Liver (tissue), 3 donors: ENCODE measurements around the gene SLC1A3.

Experiments
- CTCF ChIP-seq: fragments of 150-350 bp; IDR thresholded peaks from 2 replicates; pipeline ENCODE4 v1.5.1; 2017; ENCODE audit warnings: improper control_type of control experiment, low read depth, low read length; ENCODE audit not compliant: missing input control
- GABPA ChIP-seq, 2 donors: IDR thresholded peaks in 1 of 2; conservative IDR thresholded peaks in 1 of 2; 2 replicates each; pipeline ENCODE4 v1.6.1; 2016; ENCODE audit warnings: antibody characterized with exemption in 2 of 2, mild to moderate bottlenecking in 1 of 2, moderate library complexity in 1 of 2
- HNF4G ChIP-seq: IDR thresholded peaks from 2 replicates; pipeline ENCODE4 v1.6.1; 2016; ENCODE audit warnings: antibody characterized with exemption
- JUND ChIP-seq, 2 donors: IDR thresholded peaks; 2 replicates each; pipeline ENCODE4 v1.6.1; 2016; ENCODE audit warnings: antibody characterized with exemption in 2 of 2
- RAD21 ChIP-seq, 2 donors: IDR thresholded peaks; 2 replicates each; pipeline ENCODE4 v1.6.1; 2016; ENCODE audit warnings: antibody characterized with exemption in 2 of 2, mild to moderate bottlenecking in 2 of 2
- SP1 ChIP-seq: IDR thresholded peaks from 2 replicates; pipeline ENCODE4 v1.6.1; 2018; ENCODE audit warnings: antibody characterized with exemption, mild to moderate bottlenecking
- TAF1 ChIP-seq: conservative IDR thresholded peaks from 2 replicates; pipeline ENCODE4 v1.6.1; 2016; ENCODE audit warnings: antibody characterized with exemption, mild to moderate bottlenecking
- YY1 ChIP-seq: IDR thresholded peaks from 2 replicates; pipeline ENCODE4 v1.6.1; 2016; ENCODE audit warnings: antibody characterized with exemption, mild to moderate bottlenecking
- TF ChIP-seq, protein P1 (sequence below): IDR thresholded peaks from 2 replicates; pipeline ENCODE4 v1.6.1; 2016; ENCODE audit warnings: antibody characterized with exemption, mild to moderate bottlenecking
- donor health status: healthy.
- donor health status: healthy.

DNA sequence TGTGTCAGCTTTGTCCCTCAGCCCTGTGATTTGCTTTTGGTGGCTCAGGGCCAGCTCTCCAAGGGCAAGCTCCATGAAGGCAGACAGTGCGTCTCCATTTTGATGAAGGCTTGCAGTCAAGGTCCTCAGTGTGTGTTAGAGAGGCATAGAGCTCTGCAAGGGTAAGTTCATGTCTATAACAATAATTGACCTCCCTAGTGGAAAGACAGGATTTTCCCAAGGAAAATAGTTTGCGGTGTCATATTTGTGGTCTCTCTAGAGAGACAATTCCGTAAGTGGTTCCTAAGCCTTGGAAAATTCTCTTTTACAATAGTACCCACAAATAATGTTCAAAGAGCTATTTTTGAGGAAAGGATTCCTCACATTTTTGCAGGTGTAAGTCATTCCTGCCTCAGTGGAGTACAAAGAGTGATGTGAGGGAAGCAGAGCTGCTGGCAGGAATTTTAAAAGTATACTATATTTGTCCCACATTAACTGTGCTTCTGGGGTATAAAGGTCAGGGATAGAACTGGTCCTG lies 40.2 kb downstream of the SLC1A3 start:
- TF ChIP-seq SP1 (no peak), CTCF (no peak), TAF1 (no peak), HNF4G (no peak), RAD21 (IDR thresholded peaks at IDR 0.05) (no peak), JUND (IDR thresholded peaks at IDR 0.05) (no peak), GABPA (IDR thresholded peaks at IDR 0.05 in 1 of 2, conservative IDR thresholded peaks at IDR 0.05 in 1 of 2) (no peak), YY1 (no peak)
- TF ChIP-seq, protein P1, sequence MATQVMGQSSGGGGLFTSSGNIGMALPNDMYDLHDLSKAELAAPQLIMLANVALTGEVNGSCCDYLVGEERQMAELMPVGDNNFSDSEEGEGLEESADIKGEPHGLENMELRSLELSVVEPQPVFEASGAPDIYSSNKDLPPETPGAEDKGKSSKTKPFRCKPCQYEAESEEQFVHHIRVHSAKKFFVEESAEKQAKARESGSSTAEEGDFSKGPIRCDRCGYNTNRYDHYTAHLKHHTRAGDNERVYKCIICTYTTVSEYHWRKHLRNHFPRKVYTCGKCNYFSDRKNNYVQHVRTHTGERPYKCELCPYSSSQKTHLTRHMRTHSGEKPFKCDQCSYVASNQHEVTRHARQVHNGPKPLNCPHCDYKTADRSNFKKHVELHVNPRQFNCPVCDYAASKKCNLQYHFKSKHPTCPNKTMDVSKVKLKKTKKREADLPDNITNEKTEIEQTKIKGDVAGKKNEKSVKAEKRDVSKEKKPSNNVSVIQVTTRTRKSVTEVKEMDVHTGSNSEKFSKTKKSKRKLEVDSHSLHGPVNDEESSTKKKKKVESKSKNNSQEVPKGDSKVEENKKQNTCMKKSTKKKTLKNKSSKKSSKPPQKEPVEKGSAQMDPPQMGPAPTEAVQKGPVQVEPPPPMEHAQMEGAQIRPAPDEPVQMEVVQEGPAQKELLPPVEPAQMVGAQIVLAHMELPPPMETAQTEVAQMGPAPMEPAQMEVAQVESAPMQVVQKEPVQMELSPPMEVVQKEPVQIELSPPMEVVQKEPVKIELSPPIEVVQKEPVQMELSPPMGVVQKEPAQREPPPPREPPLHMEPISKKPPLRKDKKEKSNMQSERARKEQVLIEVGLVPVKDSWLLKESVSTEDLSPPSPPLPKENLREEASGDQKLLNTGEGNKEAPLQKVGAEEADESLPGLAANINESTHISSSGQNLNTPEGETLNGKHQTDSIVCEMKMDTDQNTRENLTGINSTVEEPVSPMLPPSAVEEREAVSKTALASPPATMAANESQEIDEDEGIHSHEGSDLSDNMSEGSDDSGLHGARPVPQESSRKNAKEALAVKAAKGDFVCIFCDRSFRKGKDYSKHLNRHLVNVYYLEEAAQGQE, result no peak
